Effector CD4-positive, alpha-beta T cell (primary cell): ENCODE data around the gene NUTM2E.
"Not testable (repeated sequence)": the region's sequence is repeated elsewhere in the genome, so short reads cannot be mapped to it uniquely, and the experiment has no call there.

Source experiments
- DNase-seq: peaks from one replicate; pipeline ENCODE4 v3.0.0-alpha.2; 2020

Gene NUTM2E

DNA sequence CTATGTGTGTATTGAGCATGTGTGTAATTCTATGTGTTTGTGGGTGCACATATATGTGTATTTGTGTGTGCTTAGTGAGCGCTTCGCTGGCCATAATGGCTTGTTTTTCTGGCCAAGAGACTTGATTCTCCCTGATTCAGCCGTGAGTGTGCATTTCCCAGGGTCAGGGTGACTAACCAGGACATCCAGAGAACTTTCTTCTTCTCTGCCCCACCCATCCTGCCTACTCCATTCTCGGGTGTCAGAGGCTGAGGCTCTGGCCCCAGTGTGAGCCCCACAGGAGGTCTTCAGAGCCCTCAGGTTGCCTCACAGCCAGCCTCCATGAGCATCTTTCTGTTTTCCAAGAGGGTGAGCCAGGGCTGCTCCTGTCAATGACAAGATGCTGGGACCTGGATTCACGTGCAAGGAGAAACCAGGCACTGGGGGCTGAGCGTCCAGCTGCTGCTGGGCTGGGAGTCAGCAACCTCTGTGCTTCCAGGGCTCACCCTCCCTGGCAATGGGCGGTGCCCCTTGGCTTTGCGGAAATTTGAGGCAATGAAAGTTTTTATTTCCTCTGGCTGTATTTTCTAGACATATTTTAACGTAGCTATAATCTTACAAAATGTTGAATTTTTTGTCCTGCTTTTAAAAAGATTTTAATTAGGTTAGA lies 40.5 kb downstream of the NUTM2E start:
- DNase-seq: not testable (repeated sequence)

DNA sequence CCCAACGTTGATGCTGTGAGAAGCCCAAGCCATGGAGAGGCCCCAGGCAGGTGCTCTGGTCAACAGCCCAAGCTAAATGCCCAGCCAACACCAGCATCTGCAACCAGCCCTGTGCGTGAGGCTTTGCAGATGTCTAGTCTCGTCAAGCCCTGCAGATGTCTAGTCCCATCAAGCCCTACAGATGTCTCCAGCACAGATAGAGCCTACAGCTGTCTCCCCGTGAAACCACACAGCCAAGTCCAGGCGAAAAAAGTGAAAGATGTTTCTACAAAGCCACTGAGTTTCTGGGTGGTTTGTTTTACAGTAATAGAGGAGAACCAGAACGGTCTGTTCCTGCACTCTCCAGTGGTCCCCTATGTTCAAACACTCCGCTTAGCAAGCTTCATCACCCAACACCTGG lies 41.5 kb downstream of the NUTM2E start:
- not testable (repeated sequence) for DNase-seq

DNA sequence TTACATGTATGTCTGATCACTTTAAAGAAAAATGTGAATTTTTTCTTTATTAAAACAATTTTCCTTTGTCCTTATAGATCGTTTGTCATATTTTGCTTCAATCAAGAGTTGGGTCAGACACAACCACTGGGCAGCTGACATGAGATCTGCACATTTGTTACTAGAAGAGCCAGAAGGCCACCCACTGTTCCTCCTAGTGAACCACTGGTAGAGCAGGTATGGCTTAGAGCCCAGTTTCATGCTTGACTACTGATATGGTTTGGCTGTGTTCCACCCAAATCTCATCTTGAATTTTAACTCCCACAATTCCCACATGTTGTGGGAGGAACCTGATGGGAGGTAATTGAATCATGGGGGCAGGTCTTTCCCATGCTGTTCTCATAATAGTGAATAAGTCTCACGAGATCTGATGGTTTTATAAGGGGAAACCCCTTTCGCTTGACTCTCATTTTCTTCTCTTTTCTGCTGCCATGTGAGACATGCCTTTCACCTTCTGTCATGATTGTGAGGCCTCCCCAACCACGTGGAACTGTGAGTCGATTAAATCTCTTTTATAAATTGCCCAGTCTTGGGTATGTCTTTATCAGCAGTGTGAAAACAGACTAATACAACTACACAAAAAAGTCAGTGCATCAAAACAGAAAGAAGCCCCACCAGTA lies 43.0 kb downstream of the NUTM2E start:
- not testable (repeated sequence) for DNase-seq

DNA sequence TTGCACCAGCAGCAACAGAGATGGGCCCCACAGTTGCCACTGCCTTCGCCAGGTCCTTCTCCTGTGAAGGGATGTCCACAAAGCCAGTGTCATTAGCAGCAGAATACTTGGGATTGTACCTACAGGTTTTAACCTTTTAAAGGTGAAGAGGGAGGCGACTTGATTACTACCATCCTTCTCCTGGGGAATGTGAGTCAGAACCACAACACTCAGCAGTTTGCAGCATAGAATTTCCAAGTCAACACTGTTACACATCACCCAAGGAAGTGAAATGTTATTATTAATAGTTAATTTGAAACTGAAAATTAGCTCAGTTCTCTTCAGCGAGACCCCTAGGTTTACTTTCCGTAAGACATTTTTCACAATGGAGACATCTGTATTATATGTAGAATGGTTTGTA lies 45.2 kb downstream of the NUTM2E start:
- DNase-seq: not testable (repeated sequence)
